OCI-LY7 (cell line): ENCODE results near the gene SPON1.

ENCODE experiments used
- EZH2phosphoT487 ChIP-seq: fragments of 200-600 bp; sonication (generic); IDR thresholded peaks from 2 replicates; pipeline ENCODE4 v1.6.1; 2018; ENCODE audit warnings: low read depth, borderline replicate concordance, mild to moderate bottlenecking, mixed run types, antibody characterized with exemption, low read length, moderate library complexity, mixed read lengths
- TF ChIP-seq, protein P1 (sequence below): fragments of 200-600 bp; sonication (generic); conservative IDR thresholded peaks from 2 replicates; pipeline ENCODE4 v1.5.1; 2014; ENCODE audit warnings: mild to moderate bottlenecking, antibody characterized with exemption, low read length, moderate library complexity, mixed read lengths

DNA sequence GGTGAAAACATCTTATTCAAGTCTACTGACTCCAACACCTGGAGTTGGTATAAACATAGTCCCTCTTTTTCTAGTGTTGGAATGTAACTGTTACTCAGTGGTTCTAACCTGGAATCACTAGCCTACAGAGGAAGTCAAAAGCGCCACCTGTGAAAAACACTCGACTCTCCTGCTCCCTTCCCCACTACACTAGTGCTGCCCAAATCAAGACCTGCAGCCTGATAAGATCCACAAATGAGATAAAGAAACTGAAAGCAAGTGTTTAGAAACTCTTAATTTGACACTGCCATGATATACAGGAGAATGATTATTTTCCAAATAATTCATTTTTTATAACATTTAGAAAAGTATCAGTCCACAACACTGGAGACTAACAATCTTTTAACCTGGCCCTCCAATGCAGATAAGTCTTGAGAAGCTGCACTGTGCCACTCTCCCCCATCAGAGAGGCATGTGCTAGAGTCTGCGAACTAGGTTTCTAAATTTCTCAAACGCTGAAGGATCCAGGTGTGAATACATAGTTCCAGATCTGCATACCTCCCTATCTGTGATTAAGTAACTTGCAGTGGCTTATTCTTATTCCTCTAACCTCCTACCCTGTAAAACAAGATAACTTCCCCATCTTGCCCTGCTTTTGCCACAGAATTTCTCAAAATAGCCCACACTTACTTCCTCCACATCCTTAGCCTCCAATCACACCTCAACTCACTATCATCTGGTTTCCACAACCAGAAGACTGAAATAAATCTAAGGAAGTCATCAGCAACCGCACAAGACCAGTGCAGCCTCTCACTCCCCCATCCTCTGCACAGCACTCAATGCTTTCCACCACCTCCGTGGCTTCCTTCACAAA, 308.4 kb downstream of the SPON1 start:
- TF ChIP-seq, protein P1, sequence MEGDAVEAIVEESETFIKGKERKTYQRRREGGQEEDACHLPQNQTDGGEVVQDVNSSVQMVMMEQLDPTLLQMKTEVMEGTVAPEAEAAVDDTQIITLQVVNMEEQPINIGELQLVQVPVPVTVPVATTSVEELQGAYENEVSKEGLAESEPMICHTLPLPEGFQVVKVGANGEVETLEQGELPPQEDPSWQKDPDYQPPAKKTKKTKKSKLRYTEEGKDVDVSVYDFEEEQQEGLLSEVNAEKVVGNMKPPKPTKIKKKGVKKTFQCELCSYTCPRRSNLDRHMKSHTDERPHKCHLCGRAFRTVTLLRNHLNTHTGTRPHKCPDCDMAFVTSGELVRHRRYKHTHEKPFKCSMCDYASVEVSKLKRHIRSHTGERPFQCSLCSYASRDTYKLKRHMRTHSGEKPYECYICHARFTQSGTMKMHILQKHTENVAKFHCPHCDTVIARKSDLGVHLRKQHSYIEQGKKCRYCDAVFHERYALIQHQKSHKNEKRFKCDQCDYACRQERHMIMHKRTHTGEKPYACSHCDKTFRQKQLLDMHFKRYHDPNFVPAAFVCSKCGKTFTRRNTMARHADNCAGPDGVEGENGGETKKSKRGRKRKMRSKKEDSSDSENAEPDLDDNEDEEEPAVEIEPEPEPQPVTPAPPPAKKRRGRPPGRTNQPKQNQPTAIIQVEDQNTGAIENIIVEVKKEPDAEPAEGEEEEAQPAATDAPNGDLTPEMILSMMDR, result no peak
- TF ChIP-seq EZH2phosphoT487, result no peak
